Dedifferentiated amniotic fluid mesenchymal stem cell (primary cell): ENCODE measurements around the gene SPON1.

Experiments used
- DNase-seq: peaks from one replicate; pipeline ENCODE4 v3.0.0-alpha.2; 2016; ENCODE audit errors: extremely low spot score

The SPON1 gene

GRCh38 chr11:14036469-14036868 is 73.9 kb downstream of the SPON1 start:
- no peak for DNase-seq

GRCh38 chr11:14041040-14041439 is 78.5 kb downstream of the SPON1 start:
- no peak for DNase-seq

- no peak for DNase-seq
These were observed 79.0 kb downstream of the SPON1 start for GRCh38 chr11:14041565-14041964.

- DNase-seq, result no peak
These were observed 80.4 kb downstream of the SPON1 start for GRCh38 chr11:14042686-14043465.

- DNase-seq, result no peak
These were observed 82.4 kb downstream of the SPON1 start for GRCh38 chr11:14044916-14045315.

GRCh38 chr11:14045417-14045816 is 82.9 kb downstream of the SPON1 start:
- DNase-seq, result no peak

GRCh38 chr11:14052198-14052597 is 89.7 kb downstream of the SPON1 start:
- DNase-seq, result no peak

- DNase-seq, result no peak
These were observed 91.9 kb downstream of the SPON1 start for GRCh38 chr11:14054116-14055107.

GRCh38 chr11:14055936-14056335 is 93.4 kb downstream of the SPON1 start:
- DNase-seq, result no peak

- DNase-seq, result no peak
These were observed 95.5 kb downstream of the SPON1 start for GRCh38 chr11:14058061-14058460.

GRCh38 chr11:14059491-14059890 is 97.0 kb downstream of the SPON1 start:
- no peak for DNase-seq

- no peak for DNase-seq
These were observed 99.2 kb downstream of the SPON1 start for GRCh38 chr11:14061721-14062120.

GRCh38 chr11:14065141-14065540 is 102.6 kb downstream of the SPON1 start:
- DNase-seq, result no peak

- DNase-seq, result no peak
These were observed 103.2 kb downstream of the SPON1 start for GRCh38 chr11:14065681-14066080.

- DNase-seq, result no peak
These were observed 105.2 kb downstream of the SPON1 start for GRCh38 chr11:14067686-14068085.

- DNase-seq, result no peak
These were observed 108.4 kb downstream of the SPON1 start for GRCh38 chr11:14070896-14071295.

GRCh38 chr11:14073849-14074476 is 111.4 kb downstream of the SPON1 start:
- no peak for DNase-seq

GRCh38 chr11:14075118-14076078 is 112.9 kb downstream of the SPON1 start:
- no peak for DNase-seq

- DNase-seq, result no peak
These were observed 116.5 kb downstream of the SPON1 start for GRCh38 chr11:14079011-14079410.

- no peak for DNase-seq
These were observed 117.3 kb downstream of the SPON1 start for GRCh38 chr11:14079797-14080196.

- no peak for DNase-seq
These were observed 119.2 kb downstream of the SPON1 start for GRCh38 chr11:14081581-14082231.
